NCI-H748 (cell line): Measurements from ENCODE around the gene MTARC2.

Experiments used
- DNase-seq: peaks from one replicate; lab custom pipeline; 2025; ENCODE audit not compliant: unreplicated experiment; lab: John Stamatoyannopoulos, UW

Gene MTARC2

GRCh38 chr1:220824031-220824989, 76.2 kb downstream of the MTARC2 start:
- no peak for DNase-seq

GRCh38 chr1:220825819-220826551, 77.9 kb downstream of the MTARC2 start:
- DNase-seq: no peak

GRCh38 chr1:220826729-220827128, 78.6 kb downstream of the MTARC2 start:
- DNase-seq: no peak

- DNase-seq: no peak
Measured at GRCh38 chr1:220827445-220828178, 79.5 kb downstream of the MTARC2 start.

GRCh38 chr1:220828179-220828490, 80.0 kb downstream of the MTARC2 start:
- DNase-seq: no peak

- DNase-seq: no peak
Measured at GRCh38 chr1:220828950-220829586, 80.9 kb downstream of the MTARC2 start.

- no peak for DNase-seq
Measured at GRCh38 chr1:220833436-220833835, 85.3 kb downstream of the MTARC2 start.
